ENCODE measurements around the gene STOM. TPM values are rescaled to one million over a fixed set of nuclear protein-coding genes. Genes with fewer than 3 reads are reported as not detected.

STOM gene
- total and polyA plus RNA-seq, 7 experiments from 2014 or later = 8.8 to 59.8 (median 13.3) TPM

GRCh38 chr9:121296213-121297127 lies 73.6 kb downstream of the STOM start:
- POLR2A ChIA-PET = interaction anchor here (0.6 kb wide), 1 partner anchor 548 kb away, joined by 3 read pairs; no protein-coding TSS in a partner anchor
- CTCF ChIA-PET = interaction anchor here (0.6 kb wide), 1 partner anchor 1150 kb away, joined by 3 read pairs; no protein-coding TSS in a partner anchor

GRCh38 chr9:121295662-121296191 lies 74.3 kb downstream of the STOM start:
- no peak overlapping the region for H3K4me3 ChIP-seq (ENCODE audit: low read length)
- no peak overlapping the region for H3K27ac Mint-ChIP-seq
- no peaks in the 10 kb centered on the region for H3K36me3 ChIP-seq (ENCODE audit: control insufficient read depth in 2 of 3, insufficient read depth in 3 of 3, low read length in 3 of 3)
- H3K9me3 ChIP-seq (ENCODE audit: control insufficient read depth in 2 of 3, low read length in 3 of 3) = no peaks in the 10 kb centered on the region
- H3K36me3 Mint-ChIP-seq = peaks cover 0 to 6% (median 0%) of the 10 kb centered on the region in 5 donors
- H3K27ac ChIP-seq (ENCODE audit: low read depth, low read length) = no peak overlapping the region
- intact Hi-C loops (cut with micrococcal nuclease) = no loop called here
- no peak for DNase-seq
- no peak overlapping the region for H3K4me3 Mint-ChIP-seq
- no peaks in the 10 kb centered on the region for H3K9me3 Mint-ChIP-seq
- peaks cover 7 to 20% (median 11%) of the 10 kb centered on the region in 5 donors for H3K27me3 Mint-ChIP-seq
- CTCF ChIA-PET = interaction anchor here (0.6 kb wide), 1 partner anchor 1151 kb away, joined by 3 read pairs; no protein-coding TSS in a partner anchor
- ATAC-seq = no peak
- H3K4me1 Mint-ChIP-seq = peaks cover 8 to 22% (median 19%) of the 10 kb centered on the region in 7 donors
- no peaks in the 10 kb centered on the region for H3K27me3 ChIP-seq (ENCODE audit: control insufficient read depth in 2 of 2, insufficient read depth in 2 of 2, low read length in 2 of 2)
- H3K4me1 ChIP-seq (ENCODE audit: control insufficient read depth in 2 of 2, insufficient read depth in 2 of 2, low read length in 2 of 2) = no peaks in the 10 kb centered on the region
- POLR2A ChIA-PET = no interaction called here

More at GRCh38 chr9:121296213-121297127, 73.6 kb downstream of the STOM start:
- Mint-ChIP-seq H3K9me3 (no peaks in the 10 kb centered on the region), H3K27ac (no peak overlapping the region), H3K36me3 (peaks cover 0 to 6% (median 0%) of the 10 kb centered on the region in 5 donors), H3K27me3 (peaks cover 7 to 25% (median 11%) of the 10 kb centered on the region in 5 donors), H3K4me3 (no peak overlapping the region), H3K4me1 (peaks cover 8 to 23% (median 18%) of the 10 kb centered on the region in 7 donors)
- H3K36me3 ChIP-seq (ENCODE audit: control insufficient read depth in 2 of 3, insufficient read depth in 3 of 3, low read length in 3 of 3) = no peaks in the 10 kb centered on the region
- H3K9me3 ChIP-seq (ENCODE audit: control insufficient read depth in 2 of 3, low read length in 3 of 3) = no peaks in the 10 kb centered on the region
- intact Hi-C loops (cut with micrococcal nuclease) = no loop called here
- H3K27ac ChIP-seq (ENCODE audit: low read depth, low read length) = no peak overlapping the region
- no peak for ATAC-seq
- H3K27me3 ChIP-seq (ENCODE audit: control insufficient read depth in 2 of 2, insufficient read depth in 2 of 2, low read length in 2 of 2) = no peaks in the 10 kb centered on the region
- H3K4me1 ChIP-seq (ENCODE audit: control insufficient read depth in 2 of 2, insufficient read depth in 2 of 2, low read length in 2 of 2) = no peaks in the 10 kb centered on the region
- DNase-seq = no peak
- no peak overlapping the region for H3K4me3 ChIP-seq (ENCODE audit: low read length)

GRCh38 chr9:121294866-121295661 lies 75.0 kb downstream of the STOM start:
- H3K27ac ChIP-seq (ENCODE audit: low read depth, low read length) = no peak overlapping the region
- H3K4me3 Mint-ChIP-seq = no peak overlapping the region
- no peaks in the 10 kb centered on the region for H3K36me3 ChIP-seq (ENCODE audit: control insufficient read depth in 2 of 3, insufficient read depth in 3 of 3, low read length in 3 of 3)
- intact Hi-C loops (cut with micrococcal nuclease) = no loop called here
- no peaks in the 10 kb centered on the region for H3K9me3 Mint-ChIP-seq
- peaks cover 2 to 13% (median 6%) of the 10 kb centered on the region in 5 donors for H3K27me3 Mint-ChIP-seq
- H3K36me3 Mint-ChIP-seq = peaks cover 0 to 6% (median 0%) of the 10 kb centered on the region in 5 donors
- no peaks in the 10 kb centered on the region for H3K4me1 ChIP-seq (ENCODE audit: control insufficient read depth in 2 of 2, insufficient read depth in 2 of 2, low read length in 2 of 2)
- ChIA-PET CTCF (no interaction called here), POLR2A (no interaction called here)
- H3K4me1 Mint-ChIP-seq = peaks cover 3 to 16% (median 13%) of the 10 kb centered on the region in 7 donors
- H3K27ac Mint-ChIP-seq = no peak overlapping the region
- no peak for ATAC-seq
- H3K27me3 ChIP-seq (ENCODE audit: control insufficient read depth in 2 of 2, insufficient read depth in 2 of 2, low read length in 2 of 2) = no peaks in the 10 kb centered on the region
- H3K4me3 ChIP-seq (ENCODE audit: low read length) = no peak overlapping the region
- DNase-seq = no peak
- H3K9me3 ChIP-seq (ENCODE audit: control insufficient read depth in 2 of 3, low read length in 3 of 3) = no peaks in the 10 kb centered on the region

- Mint-ChIP-seq H3K27me3 (peaks cover 0 to 10% (median 4%) of the 10 kb centered on the region in 5 donors), H3K4me3 (no peak overlapping the region), H3K9me3 (no peaks in the 10 kb centered on the region), H3K36me3 (peaks cover 0 to 6% (median 0%) of the 10 kb centered on the region in 5 donors), H3K4me1 (peaks cover 0 to 13% (median 10%) of the 10 kb centered on the region in 7 donors), H3K27ac (no peak overlapping the region)
- Histone ChIP-seq H3K27me3 (ENCODE audit: control insufficient read depth in 2 of 2, insufficient read depth in 2 of 2, low read length in 2 of 2) (no peaks in the 10 kb centered on the region), H3K4me3 (ENCODE audit: low read length) (no peak overlapping the region), H3K4me1 (ENCODE audit: control insufficient read depth in 2 of 2, insufficient read depth in 2 of 2, low read length in 2 of 2) (no peaks in the 10 kb centered on the region), H3K36me3 (ENCODE audit: control insufficient read depth in 2 of 3, insufficient read depth in 3 of 3, low read length in 3 of 3) (no peaks in the 10 kb centered on the region), H3K9me3 (ENCODE audit: control insufficient read depth in 2 of 3, low read length in 3 of 3) (no peaks in the 10 kb centered on the region), H3K27ac (ENCODE audit: low read depth, low read length) (no peak overlapping the region)
- ATAC-seq = no peak
- POLR2A ChIA-PET = no interaction called here
- intact Hi-C loops (cut with micrococcal nuclease) = no loop called here
- DNase-seq = no peak
- CTCF ChIA-PET = no interaction called here
Observed at GRCh38 chr9:121294151-121294743, 75.8 kb downstream of the STOM start.

- no peak overlapping the region for H3K27ac Mint-ChIP-seq
- CTCF ChIA-PET = interaction anchor here (0.6 kb wide), 1 partner anchor 114 kb away, joined by 3 read pairs; no protein-coding TSS in a partner anchor
Observed at GRCh38 chr9:121292801-121293241, 77.2 kb downstream of the STOM start.

GRCh38 chr9:121292051-121292450 lies 78.0 kb downstream of the STOM start:
- DNase-seq = no peak
- intact Hi-C loops (cut with micrococcal nuclease) = no loop called here
- no peaks in the 10 kb centered on the region for H3K27me3 Mint-ChIP-seq
- no peak for ATAC-seq
- H3K4me1 Mint-ChIP-seq = peaks cover 0 to 10% (median 0%) of the 10 kb centered on the region in 7 donors
- no peaks in the 10 kb centered on the region for H3K9me3 ChIP-seq (ENCODE audit: control insufficient read depth in 2 of 3, low read length in 3 of 3)
- no peaks in the 10 kb centered on the region for H3K27me3 ChIP-seq (ENCODE audit: control insufficient read depth in 2 of 2, insufficient read depth in 2 of 2, low read length in 2 of 2)
- no peak overlapping the region for H3K4me3 ChIP-seq (ENCODE audit: low read length)
- POLR2A ChIA-PET = no interaction called here
- no peaks in the 10 kb centered on the region for H3K9me3 Mint-ChIP-seq
- H3K4me3 Mint-ChIP-seq = no peak overlapping the region
- H3K27ac ChIP-seq (ENCODE audit: low read depth, low read length) = no peak overlapping the region
- no peaks in the 10 kb centered on the region for H3K36me3 ChIP-seq (ENCODE audit: control insufficient read depth in 2 of 3, insufficient read depth in 3 of 3, low read length in 3 of 3)
- no peak overlapping the region for H3K27ac Mint-ChIP-seq
- H3K4me1 ChIP-seq (ENCODE audit: control insufficient read depth in 2 of 2, insufficient read depth in 2 of 2, low read length in 2 of 2) = no peaks in the 10 kb centered on the region
- H3K36me3 Mint-ChIP-seq = peaks cover 0 to 10% (median 0%) of the 10 kb centered on the region in 5 donors
- CTCF ChIA-PET = no interaction called here

More at GRCh38 chr9:121292801-121293241, 77.2 kb downstream of the STOM start:
- ATAC-seq (no peak), DNase-seq (no peak)
- no peaks in the 10 kb centered on the region for H3K4me1 ChIP-seq (ENCODE audit: control insufficient read depth in 2 of 2, insufficient read depth in 2 of 2, low read length in 2 of 2)
- Mint-ChIP-seq H3K4me3 (no peak overlapping the region), H3K9me3 (no peaks in the 10 kb centered on the region), H3K36me3 (peaks cover 0 to 10% (median 0%) of the 10 kb centered on the region in 5 donors), H3K4me1 (peaks cover 0 to 7% (median 0%) of the 10 kb centered on the region in 7 donors), H3K27me3 (no peaks in the 10 kb centered on the region)
- POLR2A ChIA-PET = no interaction called here
- H3K27ac ChIP-seq (ENCODE audit: low read depth, low read length) = no peak overlapping the region
- H3K36me3 ChIP-seq (ENCODE audit: control insufficient read depth in 2 of 3, insufficient read depth in 3 of 3, low read length in 3 of 3) = no peaks in the 10 kb centered on the region
- no peak overlapping the region for H3K4me3 ChIP-seq (ENCODE audit: low read length)
- H3K9me3 ChIP-seq (ENCODE audit: control insufficient read depth in 2 of 3, low read length in 3 of 3) = no peaks in the 10 kb centered on the region
- H3K27me3 ChIP-seq (ENCODE audit: control insufficient read depth in 2 of 2, insufficient read depth in 2 of 2, low read length in 2 of 2) = no peaks in the 10 kb centered on the region
- intact Hi-C loops (cut with micrococcal nuclease) = no loop called here
